Adrenal gland (tissue), 5 donors: Measurements from ENCODE around the gene ATXN7L1.

Experiments used
- CTCF ChIP-seq, 6 experiments: fragments of 450-650 bp in 4 of 6; fragments of 200-600 bp in 2 of 6; sonication (generic) in 1 of 6; IDR thresholded peaks; 1 replicate in 5 of 6; 2 replicates in 1 of 6; pipeline versions ENCODE4 v1.5.1 to v1.8.0; 2016 to 2021; ENCODE audit warnings: antibody characterized with exemption in 6 of 6, mild to moderate bottlenecking in 2 of 6, moderate library complexity in 1 of 6
- POLR2A ChIP-seq, 2 donors: fragments of 450-650 bp; IDR thresholded peaks; one replicate each; pipeline ENCODE4 v1.6.1; 2017; ENCODE audit warnings: antibody characterized with exemption in 2 of 2, mild to moderate bottlenecking in 2 of 2, moderate library complexity in 1 of 2
- donor health status: DM: no; HTN: no; CAD: no.

DNA sequence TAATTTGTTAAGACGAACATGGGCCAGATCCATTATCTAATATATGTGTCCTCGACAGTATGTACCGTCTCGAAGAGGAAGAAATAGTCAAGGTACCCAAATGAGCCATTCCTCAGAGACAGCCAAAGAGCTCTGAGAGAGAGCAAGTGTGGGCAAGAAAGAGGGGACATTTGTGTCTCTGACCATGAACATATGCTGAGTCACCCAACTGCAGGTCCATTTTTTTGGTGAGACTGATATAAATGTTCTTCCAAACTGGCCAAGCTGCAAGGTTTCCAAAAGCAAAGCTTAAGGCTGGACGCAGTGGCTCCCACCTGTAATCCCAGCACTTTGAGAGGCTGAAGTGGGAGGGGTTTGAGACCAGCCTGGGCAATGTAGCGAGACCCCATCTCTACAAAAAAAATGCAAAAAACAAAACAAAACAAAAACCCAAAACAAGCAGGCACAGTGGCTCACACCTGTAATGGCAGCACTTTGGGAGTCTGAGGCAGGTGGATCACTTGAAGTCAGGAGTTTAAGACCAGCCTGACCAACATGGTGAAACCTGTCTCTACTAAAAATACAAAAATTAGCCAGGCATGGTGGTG lies 26.0 kb upstream of the ATXN7L1 start:
- TF ChIP-seq CTCF (IDR thresholded peaks at IDR 0.05) (no peak), POLR2A (IDR thresholded peaks at IDR 0.05) (no peak)
